ENCODE measurements around the gene PWWP2B. TPM values are rescaled to one million over a fixed set of nuclear protein-coding genes. Genes with fewer than 3 reads are reported as not detected.

Gene PWWP2B
- total RNA-seq, 1 donor from 2014 or later, result 7.6 TPM

- DNase-seq (ENCODE audit: low spot score), result no peak
- Mint-ChIP-seq H3K9me3 (ENCODE audit: unreplicated experiment) (no peaks in the 10 kb centered on the region), H3K36me3 (ENCODE audit: low read depth, unreplicated experiment) (no peaks in the 10 kb centered on the region), H3K4me1 (ENCODE audit: unreplicated experiment) (peaks cover 11% of the 10 kb centered on the region), H3K27me3 (ENCODE audit: unreplicated experiment) (peaks cover 10% of the 10 kb centered on the region), H3K27ac (ENCODE audit: unreplicated experiment) (no peak overlapping the region), H3K4me3 (ENCODE audit: unreplicated experiment) (no peak overlapping the region)
- no peak for TF ChIP-seq CTCF (IDR thresholded peaks at IDR 0.05; ENCODE audit: unreplicated experiment)
These were observed 44.0 kb downstream of the PWWP2B start for GRCh38 chr10:132440791-132441565.

DNA sequence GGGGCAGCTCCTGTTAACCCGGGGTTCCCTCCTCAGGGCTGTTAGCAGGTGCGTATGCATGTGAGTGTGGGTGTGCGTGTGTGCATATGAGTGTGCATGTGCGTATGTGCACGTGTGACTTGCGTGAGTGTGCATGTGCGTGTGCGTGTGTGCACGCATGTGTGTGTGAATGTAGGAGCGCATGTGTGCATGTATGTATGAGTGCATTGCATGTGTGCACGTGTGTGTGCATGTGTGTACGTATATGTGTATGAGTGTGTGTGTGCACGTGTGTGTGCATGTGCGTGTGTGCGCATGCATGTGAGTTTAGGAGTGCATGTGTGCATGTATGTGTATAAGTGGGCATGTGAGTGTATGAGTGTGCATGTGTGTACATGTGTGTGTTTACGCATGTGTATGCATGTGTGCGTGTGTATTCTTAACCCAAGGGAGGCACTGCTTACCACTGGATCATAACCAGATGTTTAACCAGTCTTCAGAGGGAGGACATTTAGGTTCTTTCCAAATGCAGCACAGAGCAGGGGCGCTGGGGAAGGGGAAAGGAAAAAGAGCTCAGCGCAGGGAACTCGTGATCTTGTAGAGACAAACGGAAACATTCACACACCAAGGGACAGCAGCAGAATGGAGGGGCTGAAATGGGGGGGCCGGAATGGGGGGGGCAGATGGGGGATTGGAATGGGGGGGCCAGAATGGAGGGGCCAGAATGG, 45.0 kb downstream of the PWWP2B start:
- Mint-ChIP-seq H3K27ac (ENCODE audit: unreplicated experiment) (peak overlapping the region; percentile 4), H3K27me3 (ENCODE audit: unreplicated experiment) (peaks cover 10% of the 10 kb centered on the region)
- DNase-seq (ENCODE audit: low spot score), result no peak

GRCh38 chr10:132442636-132443035, 45.6 kb downstream of the PWWP2B start:
- no peaks in the 10 kb centered on the region for H3K36me3 Mint-ChIP-seq (ENCODE audit: low read depth, unreplicated experiment)
- DNase-seq (ENCODE audit: low spot score), result no peak
- H3K9me3 Mint-ChIP-seq (ENCODE audit: unreplicated experiment), result no peaks in the 10 kb centered on the region
- peaks cover 13% of the 10 kb centered on the region for H3K4me1 Mint-ChIP-seq (ENCODE audit: unreplicated experiment)
- no peak overlapping the region for H3K27ac Mint-ChIP-seq (ENCODE audit: unreplicated experiment)
- no peak for TF ChIP-seq CTCF (IDR thresholded peaks at IDR 0.05; ENCODE audit: unreplicated experiment)
- no peak overlapping the region for H3K4me3 Mint-ChIP-seq (ENCODE audit: unreplicated experiment)
- peaks cover 11% of the 10 kb centered on the region for H3K27me3 Mint-ChIP-seq (ENCODE audit: unreplicated experiment)

More for the DNA sequence above, 45.0 kb downstream of the PWWP2B start:
- H3K4me1 Mint-ChIP-seq (ENCODE audit: unreplicated experiment), result peaks cover 11% of the 10 kb centered on the region
- no peaks in the 10 kb centered on the region for H3K9me3 Mint-ChIP-seq (ENCODE audit: unreplicated experiment)
- no peak overlapping the region for H3K4me3 Mint-ChIP-seq (ENCODE audit: unreplicated experiment)
- TF ChIP-seq CTCF (IDR thresholded peaks at IDR 0.05; ENCODE audit: unreplicated experiment), result no peak
- no peaks in the 10 kb centered on the region for H3K36me3 Mint-ChIP-seq (ENCODE audit: low read depth, unreplicated experiment)

DNA sequence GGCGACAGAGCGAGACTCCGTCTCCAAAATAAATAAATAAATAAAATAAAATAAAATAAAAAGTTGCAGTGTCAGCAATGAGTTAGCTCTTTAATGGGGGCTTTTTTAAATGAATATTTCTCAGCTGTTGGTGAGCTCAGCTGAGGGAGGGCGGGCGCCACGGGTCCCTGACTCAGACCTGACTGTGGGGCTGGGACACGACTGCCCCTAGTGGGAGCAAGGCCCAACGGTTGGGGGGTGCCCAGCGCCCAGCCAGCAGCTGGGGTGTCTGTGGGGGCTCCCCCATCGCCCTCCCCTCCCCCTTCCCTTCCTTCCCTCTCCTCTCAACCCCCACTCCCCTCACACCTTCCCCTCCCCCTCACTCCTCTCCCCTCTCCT, 46.6 kb downstream of the PWWP2B start:
- H3K27me3 Mint-ChIP-seq (ENCODE audit: unreplicated experiment), result peaks cover 10% of the 10 kb centered on the region
- no peaks in the 10 kb centered on the region for H3K9me3 Mint-ChIP-seq (ENCODE audit: unreplicated experiment)
- H3K4me3 Mint-ChIP-seq (ENCODE audit: unreplicated experiment), result no peak overlapping the region
- H3K36me3 Mint-ChIP-seq (ENCODE audit: low read depth, unreplicated experiment), result no peaks in the 10 kb centered on the region
- no peak for DNase-seq (ENCODE audit: low spot score)
- peaks cover 13% of the 10 kb centered on the region for H3K4me1 Mint-ChIP-seq (ENCODE audit: unreplicated experiment)
- no peak overlapping the region for H3K27ac Mint-ChIP-seq (ENCODE audit: unreplicated experiment)
- TF ChIP-seq CTCF (IDR thresholded peaks at IDR 0.05; ENCODE audit: unreplicated experiment), result no peak
